PFSK-1 (cell line): ENCODE data around the gene TMEM178A. TPM values are rescaled to one million over a fixed set of nuclear protein-coding genes. Genes with fewer than 3 reads are reported as not detected.

Experiments used
- FOXP2 ChIP-seq: optimal IDR thresholded peaks from 2 replicates; pipeline ENCODE3; 2011; ENCODE audit warnings: borderline replicate concordance, control low read depth, inconsistent platforms; ENCODE audit not compliant: insufficient read depth; ENCODE audit errors: extremely low read length, extremely low read depth
- POLR2AphosphoS5 ChIP-seq: IDR thresholded peaks from 2 replicates; pipeline ENCODE4 v1.6.1; 2012; ENCODE audit warnings: low read depth, mild to moderate bottlenecking, control low read depth, low read length, moderate library complexity
- SIN3A ChIP-seq: IDR thresholded peaks from 2 replicates; pipeline ENCODE4 v1.6.1; 2012; ENCODE audit warnings: mild to moderate bottlenecking, low read length, moderate library complexity, borderline replicate concordance; ENCODE audit not compliant: insufficient read depth
- TAF1 ChIP-seq: IDR thresholded peaks from 2 replicates; pipeline ENCODE4 v1.6.1; 2012; ENCODE audit warnings: low read length, control low read depth, borderline replicate concordance; ENCODE audit not compliant: insufficient read depth
- polyA plus RNA-seq: library from polyadenylated mRNA; unstranded; fragments of >200 nt; gene quantifications from one replicate; pipeline ENCODE4 v1.2.1, GENCODE V29; 2012; ENCODE audit warnings: low read depth, missing spikeins; ENCODE audit not compliant: insufficient read length
- TF ChIP-seq, protein P1 (sequence below), 2 experiments: IDR thresholded peaks; 2 replicates each; pipeline versions ENCODE4 v1.6.1 to v1.8.0; 2011 to 2012; ENCODE audit warnings: low read depth in 2 of 2, low read length in 2 of 2, control low read depth in 1 of 2, inconsistent platforms in 1 of 2, mild to moderate bottlenecking in 1 of 2, moderate library complexity in 1 of 2; ENCODE audit not compliant: insufficient read depth in 1 of 2

TMEM178A gene
- 0.97 TPM for polyA plus RNA-seq

DNA sequence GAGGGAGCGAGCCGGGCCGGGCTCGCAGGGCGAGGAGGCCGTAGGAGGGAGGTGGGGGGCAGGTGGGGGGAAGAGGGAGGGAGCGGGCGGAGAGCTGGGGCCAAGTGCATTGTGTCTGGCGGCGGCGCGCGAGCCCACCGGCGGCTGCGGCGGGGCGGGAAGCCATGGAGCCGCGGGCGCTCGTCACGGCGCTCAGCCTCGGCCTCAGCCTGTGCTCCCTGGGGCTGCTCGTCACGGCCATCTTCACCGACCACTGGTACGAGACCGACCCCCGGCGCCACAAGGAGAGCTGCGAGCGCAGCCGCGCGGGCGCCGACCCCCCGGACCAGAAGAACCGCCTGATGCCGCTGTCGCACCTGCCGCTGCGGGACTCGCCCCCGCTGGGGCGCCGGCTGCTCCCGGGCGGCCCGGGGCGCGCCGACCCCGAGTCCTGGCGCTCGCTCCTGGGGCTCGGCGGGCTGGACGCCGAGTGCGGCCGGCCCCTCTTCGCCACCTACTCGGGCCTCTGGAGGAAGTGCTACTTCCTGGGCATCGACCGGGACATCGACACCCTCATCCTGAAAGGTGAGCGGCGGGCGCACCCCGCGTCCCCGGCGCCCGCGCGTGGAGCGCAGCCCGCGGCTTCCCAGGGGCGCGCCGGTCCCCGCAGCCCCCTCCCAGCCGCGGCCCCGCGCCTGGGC is at the start of gene TMEM178A:
Gene TMEM178A (plus strand): TSS at position 107 of the 680 bp plus-strand sequence. CDS start 58 bp downstream, at position 165.
- no peak for TF ChIP-seq TAF1
- TF ChIP-seq, protein P1, sequence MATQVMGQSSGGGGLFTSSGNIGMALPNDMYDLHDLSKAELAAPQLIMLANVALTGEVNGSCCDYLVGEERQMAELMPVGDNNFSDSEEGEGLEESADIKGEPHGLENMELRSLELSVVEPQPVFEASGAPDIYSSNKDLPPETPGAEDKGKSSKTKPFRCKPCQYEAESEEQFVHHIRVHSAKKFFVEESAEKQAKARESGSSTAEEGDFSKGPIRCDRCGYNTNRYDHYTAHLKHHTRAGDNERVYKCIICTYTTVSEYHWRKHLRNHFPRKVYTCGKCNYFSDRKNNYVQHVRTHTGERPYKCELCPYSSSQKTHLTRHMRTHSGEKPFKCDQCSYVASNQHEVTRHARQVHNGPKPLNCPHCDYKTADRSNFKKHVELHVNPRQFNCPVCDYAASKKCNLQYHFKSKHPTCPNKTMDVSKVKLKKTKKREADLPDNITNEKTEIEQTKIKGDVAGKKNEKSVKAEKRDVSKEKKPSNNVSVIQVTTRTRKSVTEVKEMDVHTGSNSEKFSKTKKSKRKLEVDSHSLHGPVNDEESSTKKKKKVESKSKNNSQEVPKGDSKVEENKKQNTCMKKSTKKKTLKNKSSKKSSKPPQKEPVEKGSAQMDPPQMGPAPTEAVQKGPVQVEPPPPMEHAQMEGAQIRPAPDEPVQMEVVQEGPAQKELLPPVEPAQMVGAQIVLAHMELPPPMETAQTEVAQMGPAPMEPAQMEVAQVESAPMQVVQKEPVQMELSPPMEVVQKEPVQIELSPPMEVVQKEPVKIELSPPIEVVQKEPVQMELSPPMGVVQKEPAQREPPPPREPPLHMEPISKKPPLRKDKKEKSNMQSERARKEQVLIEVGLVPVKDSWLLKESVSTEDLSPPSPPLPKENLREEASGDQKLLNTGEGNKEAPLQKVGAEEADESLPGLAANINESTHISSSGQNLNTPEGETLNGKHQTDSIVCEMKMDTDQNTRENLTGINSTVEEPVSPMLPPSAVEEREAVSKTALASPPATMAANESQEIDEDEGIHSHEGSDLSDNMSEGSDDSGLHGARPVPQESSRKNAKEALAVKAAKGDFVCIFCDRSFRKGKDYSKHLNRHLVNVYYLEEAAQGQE (IDR thresholded peaks at IDR 0.05; ENCODE audit: insufficient read depth in 1 of 2, low read depth in 2 of 2, low read length in 2 of 2): no peak
- no peak for TF ChIP-seq SIN3A
- no peak for TF ChIP-seq FOXP2
- no peak for TF ChIP-seq POLR2AphosphoS5

DNA sequence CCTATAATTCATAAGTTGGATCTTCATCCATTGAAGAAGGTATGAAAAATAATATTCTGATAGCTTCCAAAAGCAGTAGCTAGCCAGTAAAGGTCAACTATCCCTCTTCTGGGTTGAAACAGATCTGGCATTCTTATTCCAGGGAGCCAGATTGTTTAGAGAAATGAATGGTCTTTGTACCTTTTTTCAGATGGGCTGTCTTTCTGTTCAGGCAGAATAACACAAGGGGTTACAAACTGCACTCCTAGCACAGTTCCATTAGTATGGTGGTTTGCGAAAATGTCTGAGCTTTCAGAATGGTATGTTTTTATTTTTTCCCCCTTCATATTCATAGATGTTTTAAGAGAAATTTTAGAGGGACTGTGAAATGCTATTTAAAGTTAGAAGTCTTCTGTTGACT is 47.5 kb upstream of the TMEM178A start:
- TF ChIP-seq, protein P1 (IDR thresholded peaks at IDR 0.05; ENCODE audit: insufficient read depth in 1 of 2, low read depth in 2 of 2, low read length in 2 of 2): no peak
- TF ChIP-seq FOXP2 (no peak), TAF1 (no peak), POLR2AphosphoS5 (no peak), SIN3A (no peak)

DNA sequence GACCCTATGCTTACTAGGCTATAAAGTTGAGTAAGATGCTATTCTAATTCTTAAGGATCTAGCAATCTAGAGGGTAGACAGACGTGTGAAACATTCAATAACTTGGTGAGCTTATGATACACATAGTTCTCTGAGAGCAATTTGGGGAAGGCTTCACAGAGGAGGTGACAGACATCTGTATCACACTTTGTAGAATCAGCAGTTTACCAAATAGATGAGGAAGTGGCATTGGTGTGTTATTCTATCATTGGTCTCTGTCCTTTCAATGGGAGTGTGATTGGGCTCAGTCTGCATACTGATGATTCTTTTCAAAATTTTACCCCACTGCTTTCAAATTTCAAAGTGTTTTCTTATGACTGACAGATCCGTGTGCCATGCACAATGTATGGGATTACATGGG is 47.0 kb upstream of the TMEM178A start:
- TF ChIP-seq SIN3A (no peak), POLR2AphosphoS5 (no peak), FOXP2 (no peak), TAF1 (no peak)
- TF ChIP-seq, protein P1 (IDR thresholded peaks at IDR 0.05; ENCODE audit: insufficient read depth in 1 of 2, low read depth in 2 of 2, low read length in 2 of 2): no peak

DNA sequence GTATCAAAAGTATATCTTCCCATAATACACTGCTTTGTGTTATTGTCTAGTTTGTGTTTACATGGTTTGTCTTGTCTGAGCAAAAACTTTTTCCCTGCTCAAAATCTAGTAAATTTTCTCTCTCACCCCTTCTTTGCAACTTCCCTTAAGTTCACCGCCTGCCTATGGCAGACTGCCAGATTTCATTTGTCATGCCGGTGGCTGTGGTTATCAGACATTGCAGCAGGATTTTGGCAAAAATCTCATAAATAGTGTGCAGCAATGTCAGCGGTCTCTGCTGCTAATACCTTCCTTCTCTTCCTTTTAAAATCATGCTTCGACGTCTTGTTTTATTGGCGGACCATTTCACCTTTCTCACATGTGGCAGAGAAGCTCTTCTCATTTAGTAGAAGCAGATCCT is 45.6 kb upstream of the TMEM178A start:
- TF ChIP-seq SIN3A (no peak), TAF1 (no peak), POLR2AphosphoS5 (no peak), FOXP2 (no peak)
- TF ChIP-seq, protein P1 (IDR thresholded peaks at IDR 0.05; ENCODE audit: insufficient read depth in 1 of 2, low read depth in 2 of 2, low read length in 2 of 2): no peak
